Heart left ventricle (tissue), 13 donors: ENCODE measurements around the gene TNS1.

Experiments used
- CTCF ChIP-seq, 12 donors: fragments of 200-600 bp; sonication (generic) in 4 of 12; IDR thresholded peaks; one replicate each; pipeline versions ENCODE4 v1.5.0 to v1.8.0; 2018 to 2022; ENCODE audit warnings: antibody characterized with exemption in 12 of 12, mild to moderate bottlenecking in 5 of 12
- POLR2A ChIP-seq, 2 donors: fragments of 450-650 bp; IDR thresholded peaks; one replicate each; pipeline ENCODE4 v1.6.1; 2017; ENCODE audit warnings: antibody characterized with exemption in 2 of 2, mild to moderate bottlenecking in 2 of 2, moderate library complexity in 2 of 2
- donor health status: ischemic (EF 13 %, LVEDD 7.1; RV severe dilation, severe dysfunction).
- donor health status: DM: no; HTN: yes; CAD: no.
- donor health status: DM: no; HTN: no; CAD: no.
- donor health status: ischemic (EF 25% LVEDD 6.9; RV normal size, moderate dysfunction).
- donor health status: ischemic (EF 25% LVEDD 5.7; RV mildly dilated, moderate dysfunction).
- donor health status: ischemic (EF 35%, LVEDD 5.7; RV mildly dilated, moderate dysfunction).
- donor health status: nonischemic (EF 11% LVEDD 7.7; RV severe dilation, severe dysfunction).
- donor health status: DM: yes; HTN: yes; CAD: no.
- donor health status: PGD.
- donor health status: ischemic (EF 29% LVEDD 5.4; RV normal size, mild dysfunction).
- donor health status: nonischemic (EF 23%, LVEDD 6.1; RV moderate dilation, normal function).

GRCh38 chr2:217972490-217972889 is 30.3 kb downstream of the TNS1 start:
- TF ChIP-seq CTCF (IDR thresholded peaks at IDR 0.05) (no peak), POLR2A (IDR thresholded peaks at IDR 0.05) (no peak)
